Keratinocyte (primary cell): ENCODE measurements around the gene VCAM1. TPM values are rescaled to one million over a fixed set of nuclear protein-coding genes. Genes with fewer than 3 reads are reported as not detected.
A peak's percentile ranks its signal among the peaks of the same experiment; 100 is the strongest.

Experiments
- DNase-seq: peaks from one replicate; pipeline ENCODE4 v3.0.0-alpha.2; 2011; ENCODE audit warnings: low read depth, missing footprints, low spot score
- FAIRE-seq: peaks from 2 replicates; lab custom pipeline; 2011; peaks lifted over from hg19 to GRCh38; lab: Jason Lieb, UNC
- H2AFZ ChIP-seq: 2 replicates; pipeline ENCODE4 v1.6.0; 2012; ENCODE audit warnings: low read length, control low read depth, inconsistent platforms; ENCODE audit not compliant: control insufficient read depth
- H3K27ac ChIP-seq: 2 replicates; pipeline ENCODE4 v1.5.1; 2011; ENCODE audit warnings: low read length; ENCODE audit not compliant: control insufficient read depth, insufficient read depth
- H3K27me3 ChIP-seq: 3 replicates; pipeline ENCODE4 v1.6.0; 2011; ENCODE audit warnings: low read length; ENCODE audit not compliant: control insufficient read depth, insufficient read depth; ENCODE audit errors: extremely low read depth
- H3K36me3 ChIP-seq, 2 experiments: 2 replicates in 1 of 2; 3 replicates in 1 of 2; pipeline ENCODE4 v1.5.1; 2011; ENCODE audit warnings: low read length in 2 of 2, mild to moderate bottlenecking in 1 of 2; ENCODE audit not compliant: control insufficient read depth in 2 of 2, insufficient read depth in 2 of 2; ENCODE audit errors: extremely low read depth in 1 of 2
- H3K4me1 ChIP-seq: 3 replicates; pipeline ENCODE4 v1.5.1; 2011; ENCODE audit warnings: low read length; ENCODE audit not compliant: control insufficient read depth, insufficient read depth; ENCODE audit errors: extremely low read depth
- H3K4me2 ChIP-seq: 3 replicates; pipeline ENCODE4 v1.6.0; 2011; ENCODE audit warnings: low read depth, low read length; ENCODE audit not compliant: control insufficient read depth, insufficient read depth; ENCODE audit errors: extremely low read depth
- H3K4me3 ChIP-seq, 3 experiments: fragments of 200-600 bp in 1 of 3; sonication (generic) in 1 of 3; 2 replicates in 2 of 3; 3 replicates in 1 of 3; pipeline ENCODE4 v1.5.1; 2011 to 2016; ENCODE audit warnings: low read length in 3 of 3, mild to moderate bottlenecking in 3 of 3, control low read depth in 2 of 3, inconsistent platforms in 1 of 3, low read depth in 1 of 3, mixed read lengths in 1 of 3, mixed run types in 1 of 3, moderate library complexity in 1 of 3; ENCODE audit not compliant: control insufficient read depth in 2 of 3, insufficient read depth in 2 of 3; ENCODE audit errors: extremely low read depth in 1 of 3
- H3K79me2 ChIP-seq: 2 replicates; pipeline ENCODE4 v1.6.0; 2012; ENCODE audit warnings: low read length; ENCODE audit not compliant: control insufficient read depth, insufficient read depth
- H3K9ac ChIP-seq: 3 replicates; pipeline ENCODE4 v1.6.0; 2011; ENCODE audit warnings: low read length; ENCODE audit not compliant: control insufficient read depth, insufficient read depth; ENCODE audit errors: extremely low read depth
- H3K9me1 ChIP-seq: 3 replicates; pipeline ENCODE4 v1.6.0; 2011; ENCODE audit warnings: low read length; ENCODE audit not compliant: control insufficient read depth, insufficient read depth; ENCODE audit errors: extremely low read depth
- H3K9me3 ChIP-seq: 2 replicates; pipeline ENCODE4 v1.5.1; 2012; ENCODE audit warnings: low read depth, low read length; ENCODE audit not compliant: control insufficient read depth
- H4K20me1 ChIP-seq: 3 replicates; pipeline ENCODE4 v1.6.0; 2011; ENCODE audit warnings: low read length; ENCODE audit not compliant: control insufficient read depth, insufficient read depth; ENCODE audit errors: extremely low read depth
- EZH2 ChIP-seq: IDR thresholded peaks from one replicate; pipeline ENCODE4 v1.6.1; 2012; ENCODE audit warnings: inconsistent platforms, mild to moderate bottlenecking, low read length, moderate library complexity
- dilution Hi-C: fragments of 300-500 bp; cut with MboI; formaldehyde crosslinking; loops from one replicate; pipeline ENCODE4 v1.7.0; 2020; ENCODE audit warnings: low sequenced_read_pairs; ENCODE audit not compliant: extremely low pct_ligation_motif_present
- polyA plus RNA-seq, 5 experiments: library from polyadenylated mRNA; depleted of rRNA in 3 of 5; stranded (reverse) in 3 of 5; stranded (forward) in 1 of 5; unstranded in 1 of 5; fragments of >200 nt; gene quantifications; 1 replicate in 1 of 5; 2 replicates in 3 of 5; 3 replicates in 1 of 5; pipeline versions ENCODE4 v1.2.1 to v1.2.3, GENCODE V29; 2011 to 2012; ENCODE audit warnings: missing spikeins in 2 of 5, low read depth in 1 of 5, low replicate concordance in 1 of 5
- TF ChIP-seq, protein P1 (sequence below), 3 experiments: IDR thresholded peaks in 1 of 3; conservative IDR thresholded peaks in 1 of 3; optimal IDR thresholded peaks in 1 of 3; 2 replicates in 2 of 3; 3 replicates in 1 of 3; pipeline versions ENCODE3 to v1.5.1; 2011; ENCODE audit warnings: low read length in 3 of 3, mild to moderate bottlenecking in 3 of 3, moderate library complexity in 2 of 3, control low read depth in 1 of 3, inconsistent platforms in 1 of 3; ENCODE audit not compliant: insufficient read depth in 2 of 3; ENCODE audit errors: extremely low read depth in 1 of 3

The VCAM1 gene
- polyA plus RNA-seq, 1 donor (not counting 4 experiments of a cell fraction or from before 2014, with no cell fraction given), result not detected

- TF ChIP-seq, protein P1, sequence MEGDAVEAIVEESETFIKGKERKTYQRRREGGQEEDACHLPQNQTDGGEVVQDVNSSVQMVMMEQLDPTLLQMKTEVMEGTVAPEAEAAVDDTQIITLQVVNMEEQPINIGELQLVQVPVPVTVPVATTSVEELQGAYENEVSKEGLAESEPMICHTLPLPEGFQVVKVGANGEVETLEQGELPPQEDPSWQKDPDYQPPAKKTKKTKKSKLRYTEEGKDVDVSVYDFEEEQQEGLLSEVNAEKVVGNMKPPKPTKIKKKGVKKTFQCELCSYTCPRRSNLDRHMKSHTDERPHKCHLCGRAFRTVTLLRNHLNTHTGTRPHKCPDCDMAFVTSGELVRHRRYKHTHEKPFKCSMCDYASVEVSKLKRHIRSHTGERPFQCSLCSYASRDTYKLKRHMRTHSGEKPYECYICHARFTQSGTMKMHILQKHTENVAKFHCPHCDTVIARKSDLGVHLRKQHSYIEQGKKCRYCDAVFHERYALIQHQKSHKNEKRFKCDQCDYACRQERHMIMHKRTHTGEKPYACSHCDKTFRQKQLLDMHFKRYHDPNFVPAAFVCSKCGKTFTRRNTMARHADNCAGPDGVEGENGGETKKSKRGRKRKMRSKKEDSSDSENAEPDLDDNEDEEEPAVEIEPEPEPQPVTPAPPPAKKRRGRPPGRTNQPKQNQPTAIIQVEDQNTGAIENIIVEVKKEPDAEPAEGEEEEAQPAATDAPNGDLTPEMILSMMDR (optimal IDR thresholded peaks at IDR 0.05 in 1 of 3, IDR thresholded peaks at IDR 0.05 in 1 of 3, conservative IDR thresholded peaks at IDR 0.05 in 1 of 3; ENCODE audit: extremely low read depth in 1 of 3, insufficient read depth in 2 of 3, low read length in 3 of 3), result peak in 1 of 3 experiments; percentile 39
- TF ChIP-seq EZH2, result no peak
- dilution Hi-C loops, result no loop called here
- no peaks in the 10 kb centered on the region for H3K9me1 ChIP-seq
These were observed 30.7 kb downstream of the VCAM1 start for GRCh38 chr1:100750005-100750885.

GRCh38 chr1:100752791-100753190, 33.2 kb downstream of the VCAM1 start:
- H3K9ac ChIP-seq, result no peak overlapping the region
- DNase-seq (no peak), FAIRE-seq (no peak)
- no peak overlapping the region for H3K27ac ChIP-seq
- H3K9me3 ChIP-seq, result no peaks in the 10 kb centered on the region
- no peak for TF ChIP-seq EZH2
- TF ChIP-seq, protein P1 (optimal IDR thresholded peaks at IDR 0.05 in 1 of 3, IDR thresholded peaks at IDR 0.05 in 1 of 3, conservative IDR thresholded peaks at IDR 0.05 in 1 of 3; ENCODE audit: extremely low read depth in 1 of 3, insufficient read depth in 2 of 3, low read length in 3 of 3), result no peak
- H2AFZ ChIP-seq, result no peak overlapping the region
- no peaks in the 10 kb centered on the region for H3K9me1 ChIP-seq
- H3K4me1 ChIP-seq, result no peaks in the 10 kb centered on the region
- no peak overlapping the region for H3K4me2 ChIP-seq
- no peaks in the 10 kb centered on the region for H3K36me3 ChIP-seq
- no peaks in the 10 kb centered on the region for H3K27me3 ChIP-seq
- H3K79me2 ChIP-seq, result no peaks in the 10 kb centered on the region
- H3K4me3 ChIP-seq, result no peak overlapping the region
- dilution Hi-C loops, result no loop called here
- H4K20me1 ChIP-seq, result no peaks in the 10 kb centered on the region

More at GRCh38 chr1:100750005-100750885, 30.7 kb downstream of the VCAM1 start:
- no peaks in the 10 kb centered on the region for H3K79me2 ChIP-seq
- no peaks in the 10 kb centered on the region for H4K20me1 ChIP-seq
- H3K4me1 ChIP-seq, result no peaks in the 10 kb centered on the region
- no peaks in the 10 kb centered on the region for H3K36me3 ChIP-seq
- H3K27me3 ChIP-seq, result no peaks in the 10 kb centered on the region
- no peak overlapping the region for H3K27ac ChIP-seq
- no peaks in the 10 kb centered on the region for H3K9me3 ChIP-seq
- H3K4me3 ChIP-seq, result no peak overlapping the region
- DNase-seq, result no peak
- H3K4me2 ChIP-seq, result no peak overlapping the region
- no peak overlapping the region for H3K9ac ChIP-seq
- FAIRE-seq, result no peak
- H2AFZ ChIP-seq, result no peak overlapping the region
